ENCODE results near the gene GJB1.

The GJB1 gene

DNA sequence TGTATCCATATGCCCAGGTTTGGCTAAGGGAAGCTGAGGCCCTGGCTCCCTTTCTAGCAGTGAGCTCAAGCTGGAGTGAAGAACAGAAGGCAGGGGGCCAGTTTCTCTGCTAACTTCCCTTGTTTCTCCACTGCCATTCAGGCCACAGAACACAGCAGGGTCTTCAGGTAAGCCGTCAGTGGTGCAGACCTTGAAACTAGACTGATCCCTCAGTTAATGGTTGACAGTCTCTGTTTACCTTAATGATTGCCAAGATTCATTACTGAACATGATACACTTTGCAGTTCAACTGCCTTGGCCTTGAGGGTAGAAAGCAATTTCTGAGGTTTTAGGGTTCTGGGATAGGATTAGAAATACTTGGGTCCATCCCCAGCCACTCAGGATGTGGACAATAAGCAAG lies 8.9 kb upstream of the GJB1 start:
- H3F3A ChIP-seq (ENCODE audit: insufficient read depth, low read length), result no peaks in the 10 kb centered on the region
- H3K4me1 ChIP-seq (ENCODE audit: insufficient read depth, low read length, severe bottlenecking), result peaks cover 8% of the 10 kb centered on the region
- no peaks in the 10 kb centered on the region for H3K9me2 ChIP-seq (ENCODE audit: low read depth, low read length)
- no peak overlapping the region for H2AFZ ChIP-seq (ENCODE audit: low read length)
- no peak overlapping the region for H3K9ac ChIP-seq (ENCODE audit: low read length)
- no peak overlapping the region for H3K4me3 ChIP-seq (ENCODE audit: low read depth, low read length, poor library complexity, severe bottlenecking)
- no peaks in the 10 kb centered on the region for H3K36me3 ChIP-seq (ENCODE audit: insufficient read depth, low read length)
- no peak overlapping the region for H3K27ac ChIP-seq (ENCODE audit: low read depth, low read length, poor library complexity, severe bottlenecking)
- no peaks in the 10 kb centered on the region for H3K27me3 ChIP-seq (ENCODE audit: insufficient read depth, low read length)
- H3K9me3 ChIP-seq (ENCODE audit: low read length), result no peaks in the 10 kb centered on the region
- no peaks in the 10 kb centered on the region for H3K79me2 ChIP-seq (ENCODE audit: insufficient read depth, low read length)
- no peaks in the 10 kb centered on the region for H4K20me1 ChIP-seq (ENCODE audit: insufficient read depth, low read length)
- no peak overlapping the region for H3K4me2 ChIP-seq (ENCODE audit: low read length)
- TF ChIP-seq, protein P1, sequence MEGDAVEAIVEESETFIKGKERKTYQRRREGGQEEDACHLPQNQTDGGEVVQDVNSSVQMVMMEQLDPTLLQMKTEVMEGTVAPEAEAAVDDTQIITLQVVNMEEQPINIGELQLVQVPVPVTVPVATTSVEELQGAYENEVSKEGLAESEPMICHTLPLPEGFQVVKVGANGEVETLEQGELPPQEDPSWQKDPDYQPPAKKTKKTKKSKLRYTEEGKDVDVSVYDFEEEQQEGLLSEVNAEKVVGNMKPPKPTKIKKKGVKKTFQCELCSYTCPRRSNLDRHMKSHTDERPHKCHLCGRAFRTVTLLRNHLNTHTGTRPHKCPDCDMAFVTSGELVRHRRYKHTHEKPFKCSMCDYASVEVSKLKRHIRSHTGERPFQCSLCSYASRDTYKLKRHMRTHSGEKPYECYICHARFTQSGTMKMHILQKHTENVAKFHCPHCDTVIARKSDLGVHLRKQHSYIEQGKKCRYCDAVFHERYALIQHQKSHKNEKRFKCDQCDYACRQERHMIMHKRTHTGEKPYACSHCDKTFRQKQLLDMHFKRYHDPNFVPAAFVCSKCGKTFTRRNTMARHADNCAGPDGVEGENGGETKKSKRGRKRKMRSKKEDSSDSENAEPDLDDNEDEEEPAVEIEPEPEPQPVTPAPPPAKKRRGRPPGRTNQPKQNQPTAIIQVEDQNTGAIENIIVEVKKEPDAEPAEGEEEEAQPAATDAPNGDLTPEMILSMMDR (IDR thresholded peaks at IDR 0.05; ENCODE audit: low read length), result no peak
- no peak for TF ChIP-seq EZH2 (IDR thresholded peaks at IDR 0.05; ENCODE audit: borderline replicate concordance, low read length)

DNA sequence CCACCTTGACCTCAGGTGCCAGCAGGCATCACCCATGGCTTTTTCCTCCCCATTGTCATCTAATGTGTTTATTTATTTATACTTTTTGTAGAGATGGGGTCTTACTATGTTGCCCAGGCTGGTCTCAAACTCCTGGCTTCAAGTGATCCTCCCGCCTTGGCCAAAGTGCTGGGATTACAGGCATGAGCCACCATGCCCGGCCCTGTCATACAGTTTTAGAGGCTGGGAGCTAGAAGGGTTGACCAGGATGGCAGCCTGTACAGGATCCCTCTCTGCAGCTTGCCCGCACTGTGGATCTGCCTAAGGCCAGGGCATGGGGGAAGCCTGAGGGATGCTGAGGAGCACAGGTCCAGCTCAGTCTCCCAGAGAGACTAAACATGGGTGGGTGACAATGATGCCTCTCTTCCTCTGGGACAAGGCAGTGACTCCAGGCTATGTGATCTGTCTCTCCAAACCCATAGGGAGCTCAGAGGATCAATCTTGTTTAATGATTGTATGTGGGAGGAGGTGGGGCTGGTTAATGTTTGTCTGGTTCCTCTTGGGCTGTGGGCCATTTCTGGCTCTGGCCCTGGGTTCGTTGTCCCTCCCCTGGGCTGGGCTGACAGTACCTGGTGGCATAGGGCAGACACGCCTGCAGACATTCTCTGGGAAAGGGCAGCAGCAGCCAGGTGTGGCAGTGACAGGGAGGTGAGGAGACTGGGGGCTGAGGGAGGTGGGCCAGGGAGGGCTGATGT lies 8.3 kb upstream of the GJB1 start:
- H3K4me2 ChIP-seq (ENCODE audit: low read length), result no peak overlapping the region
- H3K9me2 ChIP-seq (ENCODE audit: low read depth, low read length), result no peaks in the 10 kb centered on the region
- H3F3A ChIP-seq (ENCODE audit: insufficient read depth, low read length), result no peaks in the 10 kb centered on the region
- H3K27ac ChIP-seq (ENCODE audit: low read depth, low read length, poor library complexity, severe bottlenecking), result no peak overlapping the region
- H3K36me3 ChIP-seq (ENCODE audit: insufficient read depth, low read length), result no peaks in the 10 kb centered on the region
- H3K79me2 ChIP-seq (ENCODE audit: insufficient read depth, low read length), result no peaks in the 10 kb centered on the region
- H3K9me3 ChIP-seq (ENCODE audit: low read length), result no peaks in the 10 kb centered on the region
- no peak overlapping the region for H2AFZ ChIP-seq (ENCODE audit: low read length)
- TF ChIP-seq, protein P1 (IDR thresholded peaks at IDR 0.05; ENCODE audit: low read length), result no peak
- TF ChIP-seq EZH2 (IDR thresholded peaks at IDR 0.05; ENCODE audit: borderline replicate concordance, low read length), result no peak
- no peaks in the 10 kb centered on the region for H4K20me1 ChIP-seq (ENCODE audit: insufficient read depth, low read length)
- H3K9ac ChIP-seq (ENCODE audit: low read length), result no peak overlapping the region
- H3K27me3 ChIP-seq (ENCODE audit: insufficient read depth, low read length), result no peaks in the 10 kb centered on the region
- no peak overlapping the region for H3K4me3 ChIP-seq (ENCODE audit: low read depth, low read length, poor library complexity, severe bottlenecking)
- H3K4me1 ChIP-seq (ENCODE audit: insufficient read depth, low read length, severe bottlenecking), result peaks cover 8% of the 10 kb centered on the region

GRCh38 chrX:71215338-71215912 lies 7.6 kb upstream of the GJB1 start:
- no peak overlapping the region for H3K4me3 ChIP-seq (ENCODE audit: low read depth, low read length, poor library complexity, severe bottlenecking)
- no peaks in the 10 kb centered on the region for H3K79me2 ChIP-seq (ENCODE audit: insufficient read depth, low read length)
- no peak overlapping the region for H3K4me2 ChIP-seq (ENCODE audit: low read length)
- no peak for TF ChIP-seq EZH2 (IDR thresholded peaks at IDR 0.05; ENCODE audit: borderline replicate concordance, low read length)
- TF ChIP-seq, protein P1 (IDR thresholded peaks at IDR 0.05; ENCODE audit: low read length), result no peak
- no peaks in the 10 kb centered on the region for H4K20me1 ChIP-seq (ENCODE audit: insufficient read depth, low read length)
- H3K9me3 ChIP-seq (ENCODE audit: low read length), result no peaks in the 10 kb centered on the region
- H3K4me1 ChIP-seq (ENCODE audit: insufficient read depth, low read length, severe bottlenecking), result peaks cover 8% of the 10 kb centered on the region
- no peaks in the 10 kb centered on the region for H3K27me3 ChIP-seq (ENCODE audit: insufficient read depth, low read length)
- no peak overlapping the region for H3K9ac ChIP-seq (ENCODE audit: low read length)
- no peaks in the 10 kb centered on the region for H3K36me3 ChIP-seq (ENCODE audit: insufficient read depth, low read length)
- H3K9me2 ChIP-seq (ENCODE audit: low read depth, low read length), result no peaks in the 10 kb centered on the region
- H3K27ac ChIP-seq (ENCODE audit: low read depth, low read length, poor library complexity, severe bottlenecking), result no peak overlapping the region
- no peak overlapping the region for H2AFZ ChIP-seq (ENCODE audit: low read length)
- H3F3A ChIP-seq (ENCODE audit: insufficient read depth, low read length), result no peaks in the 10 kb centered on the region
